H1 (cell line): ENCODE data around the gene APOL4. TPM values are rescaled to one million over a fixed set of nuclear protein-coding genes. Genes with fewer than 3 reads are reported as not detected.

ENCODE experiments used
- CTCF ChIA-PET: fragments of 300-600 bp; sonication (Branson Sonifier 250); formaldehyde crosslinking; loops from one replicate; lab custom pipeline; 2021; ENCODE audit not compliant: partially characterized antibody; lab: Charles Lee
- POLR2A ChIA-PET: fragments of 300-600 bp; sonication (Branson Sonifier 250); formaldehyde crosslinking; loops from one replicate; lab custom pipeline; 2021; ENCODE audit warnings: inconsistent platforms; ENCODE audit not compliant: partially characterized antibody; lab: Charles Lee
- DNase-seq, 2 experiments: peaks; one replicate each; pipeline versions ENCODE4 v3.0.0 to v3.0.0-alpha.2; 2010 to 2022; ENCODE audit warnings: low spot score in 2 of 2, low read depth in 1 of 2, mixed read lengths in 1 of 2
- FAIRE-seq: peaks from 2 replicates; lab custom pipeline; 2011; peaks lifted over from hg19 to GRCh38; lab: Jason Lieb, UNC
- H2AFZ ChIP-seq: 2 replicates; pipeline ENCODE4 v1.8.1; 2012; ENCODE audit warnings: low read length, inconsistent platforms
- H2AK5ac ChIP-seq: 2 replicates; pipeline ENCODE4 v1.6.1; 2013; ENCODE audit warnings: low read depth, low read length
- H2BK120ac ChIP-seq: replicated peaks from 2 replicates; pipeline ENCODE3; 2013; ENCODE audit warnings: low read depth, low read length, inconsistent platforms
- H2BK12ac ChIP-seq: 2 replicates; pipeline ENCODE4 v1.6.1; 2013; ENCODE audit warnings: low read depth, low read length
- H2BK15ac ChIP-seq: 2 replicates; pipeline ENCODE4 v1.6.1; 2013; ENCODE audit warnings: low read length
- H2BK20ac ChIP-seq: 2 replicates; pipeline ENCODE4 v1.6.1; 2013; ENCODE audit warnings: low read length
- H2BK5ac ChIP-seq: 2 replicates; pipeline ENCODE4 v1.6.1; 2013; ENCODE audit warnings: low read depth, low read length
- H3K14ac ChIP-seq: 2 replicates; pipeline ENCODE4 v1.6.1; 2013; ENCODE audit warnings: inconsistent platforms; ENCODE audit not compliant: insufficient read length
- H3K18ac ChIP-seq: 2 replicates; pipeline ENCODE4 v1.6.1; 2013; ENCODE audit warnings: low read length; ENCODE audit errors: extremely low read depth
- H3K23ac ChIP-seq: 2 replicates; pipeline ENCODE4 v1.6.1; 2013; ENCODE audit warnings: inconsistent platforms; ENCODE audit not compliant: insufficient read length
- H3K23me2 ChIP-seq: 2 replicates; pipeline ENCODE4 v1.6.1; 2013; ENCODE audit warnings: low read depth, low read length
- H3K27ac ChIP-seq: 2 replicates; pipeline ENCODE4 v1.6.1; 2011; ENCODE audit warnings: low read depth, low read length, inconsistent platforms
- H3K27me3 ChIP-seq, 4 experiments: replicated peaks in 1 of 4; 1 replicate in 1 of 4; 2 replicates in 3 of 4; pipeline versions ENCODE4 v1.6.1 to v1.8.1; 2011 to 2013; ENCODE audit warnings: low read length in 3 of 4, mild to moderate bottlenecking in 3 of 4, inconsistent platforms in 2 of 4, mixed read lengths in 2 of 4, moderate library complexity in 1 of 4; ENCODE audit not compliant: control insufficient read depth in 3 of 4, insufficient read depth in 3 of 4; ENCODE audit errors: extremely low read depth in 1 of 4
- H3K36me3 ChIP-seq, 4 experiments: 2 replicates each; pipeline versions ENCODE4 v1.6.1 to v1.8.1; 2011 to 2013; ENCODE audit warnings: mild to moderate bottlenecking in 4 of 4, low read length in 3 of 4, moderate library complexity in 2 of 4, control low read depth in 1 of 4, inconsistent platforms in 1 of 4; ENCODE audit not compliant: insufficient read depth in 4 of 4, control insufficient read depth in 2 of 4
- H3K4ac ChIP-seq: replicated peaks from 2 replicates; pipeline ENCODE3; 2013; ENCODE audit warnings: low read length, low read depth, mixed read lengths, inconsistent platforms; ENCODE audit not compliant: insufficient read length
- H3K4me1 ChIP-seq, 4 experiments: replicated peaks in 1 of 4; 1 replicate in 1 of 4; 2 replicates in 3 of 4; pipeline versions ENCODE4 v1.6.1 to v1.8.1; 2011 to 2013; ENCODE audit warnings: low read length in 3 of 4, inconsistent platforms in 2 of 4, mixed read lengths in 1 of 4; ENCODE audit not compliant: insufficient read depth in 4 of 4, control insufficient read depth in 3 of 4
- H3K4me2 ChIP-seq, 2 experiments: 2 replicates each; pipeline versions ENCODE4 v1.6.1 to v1.8.1; 2011 to 2013; ENCODE audit warnings: low read depth in 2 of 2, low read length in 2 of 2, control low read depth in 1 of 2, inconsistent platforms in 1 of 2, mild to moderate bottlenecking in 1 of 2; ENCODE audit not compliant: insufficient read depth in 1 of 2
- H3K4me3 ChIP-seq, 4 experiments: fragments of 200-600, 300-600 bp in 1 of 4; sonication (generic), shearing (Covaris generic), sonication (Bioruptor Twin) in 1 of 4; 2 replicates each; pipeline versions ENCODE4 v1.5.1 to v1.8.1; 2011 to 2016; ENCODE audit warnings: low read length in 4 of 4, low read depth in 3 of 4, control low read depth in 2 of 4, inconsistent platforms in 2 of 4, mild to moderate bottlenecking in 2 of 4, mixed read lengths in 1 of 4, moderate library complexity in 1 of 4; ENCODE audit not compliant: insufficient read depth in 2 of 4; ENCODE audit errors: extremely low read depth in 1 of 4
- H3K56ac ChIP-seq: replicated peaks from 2 replicates; pipeline ENCODE3; 2013; ENCODE audit warnings: low read depth, mild to moderate bottlenecking, mixed read lengths, low read length, inconsistent platforms; ENCODE audit not compliant: insufficient read length
- H3K79me1 ChIP-seq: 2 replicates; pipeline ENCODE4 v1.6.1; 2013; ENCODE audit warnings: low read depth, low read length, control low read depth
- H3K79me2 ChIP-seq, 2 experiments: 2 replicates each; pipeline versions ENCODE4 v1.6.1 to v1.8.1; 2012 to 2013; ENCODE audit warnings: low read length in 2 of 2, mild to moderate bottlenecking in 2 of 2, inconsistent platforms in 1 of 2; ENCODE audit not compliant: insufficient read depth in 2 of 2, control insufficient read depth in 1 of 2
- H3K9ac ChIP-seq, 4 experiments: replicated peaks in 1 of 4; 1 replicate in 1 of 4; 2 replicates in 3 of 4; pipeline versions ENCODE4 v1.6.1 to v1.8.1; 2011 to 2013; ENCODE audit warnings: low read depth in 3 of 4, low read length in 3 of 4, control low read depth in 2 of 4, mild to moderate bottlenecking in 2 of 4, moderate library complexity in 2 of 4, inconsistent platforms in 1 of 4; ENCODE audit errors: extremely low read depth in 1 of 4
- H3K9me3 ChIP-seq, 2 experiments: 2 replicates each; pipeline versions ENCODE4 v1.6.1 to v1.8.1; 2012 to 2013; ENCODE audit warnings: mild to moderate bottlenecking in 2 of 2, moderate library complexity in 2 of 2, control low read depth in 1 of 2, inconsistent platforms in 1 of 2, low read depth in 1 of 2, low read length in 1 of 2, mixed read lengths in 1 of 2; ENCODE audit not compliant: insufficient read depth in 2 of 2
- H4K20me1 ChIP-seq, 2 experiments: replicated peaks in 1 of 2; 2 replicates each; pipeline versions ENCODE3 to v1.8.1; 2011 to 2013; ENCODE audit warnings: inconsistent platforms in 2 of 2, low read length in 2 of 2, mild to moderate bottlenecking in 1 of 2; ENCODE audit not compliant: insufficient read depth in 2 of 2, control insufficient read depth in 1 of 2
- H4K5ac ChIP-seq: 2 replicates; pipeline ENCODE4 v1.6.1; 2013; ENCODE audit warnings: low read length, low read depth, mixed read lengths, inconsistent platforms; ENCODE audit not compliant: insufficient read length
- H4K8ac ChIP-seq: 2 replicates; pipeline ENCODE4 v1.8.0; 2013; ENCODE audit warnings: mild to moderate bottlenecking, moderate library complexity, low read length, inconsistent platforms; ENCODE audit not compliant: insufficient read depth; ENCODE audit errors: extremely low read depth
- H4K91ac ChIP-seq: replicated peaks from 2 replicates; pipeline ENCODE3; 2013; ENCODE audit warnings: low read length, mixed read lengths, inconsistent platforms; ENCODE audit not compliant: insufficient read length
- ASH2L ChIP-seq: fragments of 200-600, 300-600 bp; sonication (generic); IDR thresholded peaks from one replicate; pipeline ENCODE4 v1.7.1; 2017; ENCODE audit warnings: low read length
- BRCA1 ChIP-seq: IDR thresholded peaks from 2 replicates; pipeline ENCODE4 v1.6.1; 2012; ENCODE audit warnings: low read depth, low read length, improper control_type of control experiment
- EGR1 ChIP-seq: IDR thresholded peaks from 2 replicates; pipeline ENCODE4 v1.6.1; 2011; ENCODE audit warnings: low read depth, low read length, borderline replicate concordance
- KDM5A ChIP-seq: fragments of 200-600 bp; IDR thresholded peaks from 2 replicates; pipeline ENCODE4 v1.7.1; 2012; ENCODE audit warnings: mild to moderate bottlenecking, low read length, inconsistent platforms, mixed read lengths
- RNF2 ChIP-seq: fragments of 200-900, 300-1000 bp; sonication (generic); IDR thresholded peaks from 2 replicates; pipeline ENCODE4 v1.7.1; 2016; ENCODE audit warnings: borderline replicate concordance, low read depth, mild to moderate bottlenecking, antibody characterized with exemption, low read length; ENCODE audit not compliant: poor library complexity, severe bottlenecking; ENCODE audit errors: missing control alignments
- RXRA ChIP-seq: IDR thresholded peaks from 2 replicates; pipeline ENCODE4 v1.6.1; 2011; ENCODE audit warnings: low read depth, mild to moderate bottlenecking, low read length, moderate library complexity; ENCODE audit not compliant: insufficient read depth
- YY1 ChIP-seq: IDR thresholded peaks from 2 replicates; pipeline ENCODE4 v1.6.1; 2011; ENCODE audit warnings: low read depth, mild to moderate bottlenecking, low read length
- WGBS, 2 experiments: shearing (Covaris generic) in 1 of 2; methylation state at CpG; one replicate each; pipeline versions ENCODE4 v1.1.6 to v1.1.7; 2013 to 2015; ENCODE audit warnings: low lambda C conversion rate in 2 of 2, mixed read lengths in 2 of 2, inconsistent platforms in 1 of 2, low coverage in 1 of 2, missing lambda C conversion rate in 1 of 2; ENCODE audit not compliant: insufficient replicate concordance in 2 of 2, insufficient coverage in 1 of 2, insufficient read length in 1 of 2; ENCODE audit errors: extremely low coverage in 1 of 2, missing lambda C conversion rate in 1 of 2; 5-methylcytosine and 5-hydroxymethylcytosine counted together
- polyA plus RNA-seq, 7 experiments: library from polyadenylated mRNA; depleted of rRNA in 3 of 7; stranded (reverse) in 5 of 7; unstranded in 2 of 7; fragments of >200 nt in 5 of 7; fragments of 200-250 nt in 2 of 7; gene quantifications; 1 replicate in 5 of 7; 2 replicates in 1 of 7; 4 replicates in 1 of 7; pipeline versions ENCODE4 v1.2.1 to v1.2.3, GENCODE V29; 2011 to 2013; ENCODE audit warnings: missing spikeins in 2 of 7, mixed read lengths in 2 of 7
- total RNA-seq: library from RNA; stranded (reverse); fragmentation: NEBNext Ultra II Directional; extraction: Animal tissue kit (Norgen Biotek cat#: 25700); gene quantifications from 2 replicates; pipeline ENCODE4 v1.2.1, GENCODE V29; 2021
- TF ChIP-seq, protein P1 (sequence below): IDR thresholded peaks from 2 replicates; pipeline ENCODE4 v1.6.1; 2011; ENCODE audit warnings: low read depth, mild to moderate bottlenecking, low read length; ENCODE audit not compliant: insufficient read depth
- TF ChIP-seq, protein P2 (sequence below), 3 experiments: IDR thresholded peaks; 1 replicate in 2 of 3; 2 replicates in 1 of 3; pipeline versions ENCODE4 v1.5.1 to v1.6.1; 2011; ENCODE audit warnings: low read length in 3 of 3, mild to moderate bottlenecking in 3 of 3, inconsistent platforms in 2 of 3, low read depth in 1 of 3, moderate library complexity in 1 of 3; ENCODE audit not compliant: insufficient read depth in 1 of 3; ENCODE audit errors: control extremely low read depth in 1 of 3

Gene APOL4
- total and polyA plus RNA-seq, 2 of the 8 experiments (the other 6 are each of a cell fraction or from before 2014, with no cell fraction given) = 0.02 TPM; not detected in 1

DNA sequence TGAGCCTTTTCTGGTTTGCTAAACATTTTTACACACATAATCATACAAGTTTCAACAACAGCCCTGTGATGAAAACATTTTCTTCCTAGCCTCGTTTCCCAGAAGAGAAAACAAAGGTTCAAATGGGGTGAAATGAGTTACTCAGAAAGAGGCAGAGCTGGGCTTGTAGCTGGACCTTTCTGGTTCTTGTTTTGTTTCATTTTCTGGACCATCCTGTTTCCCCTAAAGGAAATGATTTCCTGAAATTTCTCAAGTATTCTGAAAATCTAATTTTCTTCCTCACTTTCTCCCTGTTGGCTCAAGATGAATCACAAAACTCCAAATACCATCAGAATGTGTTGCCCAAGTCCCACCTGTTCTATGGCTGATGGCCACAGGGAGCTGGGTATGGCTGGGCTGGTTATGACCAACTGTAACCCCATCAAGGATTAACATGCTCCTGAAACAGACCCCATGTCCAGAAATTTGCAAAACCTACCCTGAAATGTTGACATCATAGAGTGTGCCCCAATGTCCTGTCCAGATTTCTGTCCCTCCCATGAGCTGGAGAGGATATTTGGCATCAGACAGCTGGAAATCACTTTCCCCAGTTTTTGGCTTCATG, 6.7 kb upstream of the APOL4 start:
- no peaks in the 10 kb centered on the region for H3K79me2 ChIP-seq
- H3K36me3 ChIP-seq = no peaks in the 10 kb centered on the region
- no peak overlapping the region for H2BK20ac ChIP-seq
- ChIA-PET CTCF (interaction anchor here (1.6 kb wide), 2 partner anchors 9 to 13 kb away, joined by 3 to 7 read pairs; no protein-coding TSS in a partner anchor), POLR2A (interaction anchor here (1.0 to 1.1 kb wide), 2 partner anchors 31 to 122 kb away, joined by 3 read pairs; partner anchors contain the start of gene APOL2)
- no peak overlapping the region for H3K4ac ChIP-seq
- no peak overlapping the region for H3K56ac ChIP-seq
- H2AK5ac ChIP-seq = no peak overlapping the region
- FAIRE-seq = no peak
- H3K18ac ChIP-seq = no peak overlapping the region
- H4K91ac ChIP-seq = no peak overlapping the region
- no peaks in the 10 kb centered on the region for H4K20me1 ChIP-seq
- DNase-seq = no peak
- H3K23ac ChIP-seq = no peak overlapping the region
- no peak overlapping the region for H3K4me2 ChIP-seq
- H3K27ac ChIP-seq = no peak overlapping the region
- H3K23me2 ChIP-seq = no peaks in the 10 kb centered on the region
- H2AFZ ChIP-seq = no peak overlapping the region
- H3K27me3 ChIP-seq = no peaks in the 10 kb centered on the region
- H4K8ac ChIP-seq = no peak overlapping the region
- H2BK5ac ChIP-seq = no peak overlapping the region
- no peak overlapping the region for H2BK120ac ChIP-seq
- no peaks in the 10 kb centered on the region for H3K79me1 ChIP-seq
- H4K5ac ChIP-seq = no peak overlapping the region
- no peaks in the 10 kb centered on the region for H3K4me1 ChIP-seq
- H2BK12ac ChIP-seq = no peak overlapping the region
- H2BK15ac ChIP-seq = no peak overlapping the region
- H3K9ac ChIP-seq = no peak overlapping the region
- WGBS, 2 experiments = 93% methylated on average over 1 of the region's 1 CpG; no CpG with 5 or more reads in 1 of the 2 experiments
- H3K9me3 ChIP-seq = peaks cover 0 to 4% of the 10 kb centered on the region in 2 experiments; a peak in 1 of 4 replicates
- H3K4me3 ChIP-seq = no peak overlapping the region
- no peak overlapping the region for H3K14ac ChIP-seq
- no peak for TF ChIP-seq ASH2L
- no peak for TF ChIP-seq RXRA
- TF ChIP-seq, protein P1, sequence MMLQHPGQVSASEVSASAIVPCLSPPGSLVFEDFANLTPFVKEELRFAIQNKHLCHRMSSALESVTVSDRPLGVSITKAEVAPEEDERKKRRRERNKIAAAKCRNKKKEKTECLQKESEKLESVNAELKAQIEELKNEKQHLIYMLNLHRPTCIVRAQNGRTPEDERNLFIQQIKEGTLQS = no peak
- no peak for TF ChIP-seq KDM5A
- TF ChIP-seq, protein P2, sequence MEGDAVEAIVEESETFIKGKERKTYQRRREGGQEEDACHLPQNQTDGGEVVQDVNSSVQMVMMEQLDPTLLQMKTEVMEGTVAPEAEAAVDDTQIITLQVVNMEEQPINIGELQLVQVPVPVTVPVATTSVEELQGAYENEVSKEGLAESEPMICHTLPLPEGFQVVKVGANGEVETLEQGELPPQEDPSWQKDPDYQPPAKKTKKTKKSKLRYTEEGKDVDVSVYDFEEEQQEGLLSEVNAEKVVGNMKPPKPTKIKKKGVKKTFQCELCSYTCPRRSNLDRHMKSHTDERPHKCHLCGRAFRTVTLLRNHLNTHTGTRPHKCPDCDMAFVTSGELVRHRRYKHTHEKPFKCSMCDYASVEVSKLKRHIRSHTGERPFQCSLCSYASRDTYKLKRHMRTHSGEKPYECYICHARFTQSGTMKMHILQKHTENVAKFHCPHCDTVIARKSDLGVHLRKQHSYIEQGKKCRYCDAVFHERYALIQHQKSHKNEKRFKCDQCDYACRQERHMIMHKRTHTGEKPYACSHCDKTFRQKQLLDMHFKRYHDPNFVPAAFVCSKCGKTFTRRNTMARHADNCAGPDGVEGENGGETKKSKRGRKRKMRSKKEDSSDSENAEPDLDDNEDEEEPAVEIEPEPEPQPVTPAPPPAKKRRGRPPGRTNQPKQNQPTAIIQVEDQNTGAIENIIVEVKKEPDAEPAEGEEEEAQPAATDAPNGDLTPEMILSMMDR (IDR thresholded peaks at IDR 0.05; ENCODE audit: control extremely low read depth in 1 of 3, insufficient read depth in 1 of 3, low read depth in 1 of 3, low read length in 3 of 3) = no peak
- no peak for TF ChIP-seq EGR1
- TF ChIP-seq YY1 = no peak
- TF ChIP-seq BRCA1 = no peak
- no peak for TF ChIP-seq RNF2
